HG03045 (cell line): ENCODE data around the gene PAX5.
A peak's percentile ranks its signal among the peaks of the same experiment; 100 is the strongest.
"Not testable (repeated sequence)": the region's sequence is repeated elsewhere in the genome, so short reads cannot be mapped to it uniquely, and the experiment has no call there.

Experiments
- ATAC-seq: cut with Tn5 transposase; IDR thresholded peaks from one replicate; pipeline ENCODE4 v1.9.1; 2021; ENCODE audit warnings: mild to moderate bottlenecking, moderate library complexity; ENCODE audit not compliant: unreplicated experiment

The PAX5 gene

GRCh38 chr9:37033682-37034304 lies at the start of gene PAX5:
Gene PAX5 (minus strand): TSS chr9:37034268. CDS start chr9:37034031, 237 bp downstream.
- no peak for ATAC-seq

GRCh38 chr9:37083654-37084053 lies 49.6 kb upstream of the PAX5 start:
- ATAC-seq, result no peak

GRCh38 chr9:37082214-37082765 lies 48.2 kb upstream of the PAX5 start:
- ATAC-seq, result no peak

GRCh38 chr9:37081507-37081906 lies 47.4 kb upstream of the PAX5 start:
- not testable (repeated sequence) for ATAC-seq

GRCh38 chr9:37080165-37080628 lies 46.1 kb upstream of the PAX5 start:
- ATAC-seq, result peak; percentile 15

- peak; percentile 87 for ATAC-seq
Measured at GRCh38 chr9:37079370-37080164, 45.5 kb upstream of the PAX5 start.

- ATAC-seq, result not testable (repeated sequence)
Measured at GRCh38 chr9:37074790-37075189, 40.7 kb upstream of the PAX5 start.

- no peak for ATAC-seq
Measured at GRCh38 chr9:37066139-37066725, 32.2 kb upstream of the PAX5 start.

- no peak for ATAC-seq
Measured at GRCh38 chr9:37062336-37062735, 28.3 kb upstream of the PAX5 start.

GRCh38 chr9:37061768-37062167 lies 27.7 kb upstream of the PAX5 start:
- ATAC-seq, result no peak

- no peak for ATAC-seq
Measured at GRCh38 chr9:37060833-37061232, 26.8 kb upstream of the PAX5 start.

GRCh38 chr9:37056046-37056920 lies 22.2 kb upstream of the PAX5 start:
- no peak for ATAC-seq

GRCh38 chr9:37054363-37054720 lies 20.3 kb upstream of the PAX5 start:
- not testable (repeated sequence) for ATAC-seq

- ATAC-seq, result no peak
Measured at GRCh38 chr9:37053684-37054362, 19.8 kb upstream of the PAX5 start.

GRCh38 chr9:37046683-37047082 lies 12.6 kb upstream of the PAX5 start:
- no peak for ATAC-seq

- no peak for ATAC-seq
Measured at GRCh38 chr9:37042421-37042820, 8.4 kb upstream of the PAX5 start.

GRCh38 chr9:37040508-37041127 lies 6.5 kb upstream of the PAX5 start:
- ATAC-seq, result no peak

- no peak for ATAC-seq
Measured at GRCh38 chr9:37038943-37039464, 4.9 kb upstream of the PAX5 start.

- no peak for ATAC-seq
Measured at GRCh38 chr9:37038302-37038942, 4.4 kb upstream of the PAX5 start.
